ENCODE measurements around the gene SNRPA. TPM values are rescaled to one million over a fixed set of nuclear protein-coding genes. Genes with fewer than 3 reads are reported as not detected.
"Not testable (repeated sequence)": the region's sequence is repeated elsewhere in the genome, so short reads cannot be mapped to it uniquely, and the experiment has no call there.

SNRPA gene
- total and polyA plus RNA-seq, 2 donors (not counting 1 experiment from before 2014, with no cell fraction given) = 92.0 to 147 TPM

DNA sequence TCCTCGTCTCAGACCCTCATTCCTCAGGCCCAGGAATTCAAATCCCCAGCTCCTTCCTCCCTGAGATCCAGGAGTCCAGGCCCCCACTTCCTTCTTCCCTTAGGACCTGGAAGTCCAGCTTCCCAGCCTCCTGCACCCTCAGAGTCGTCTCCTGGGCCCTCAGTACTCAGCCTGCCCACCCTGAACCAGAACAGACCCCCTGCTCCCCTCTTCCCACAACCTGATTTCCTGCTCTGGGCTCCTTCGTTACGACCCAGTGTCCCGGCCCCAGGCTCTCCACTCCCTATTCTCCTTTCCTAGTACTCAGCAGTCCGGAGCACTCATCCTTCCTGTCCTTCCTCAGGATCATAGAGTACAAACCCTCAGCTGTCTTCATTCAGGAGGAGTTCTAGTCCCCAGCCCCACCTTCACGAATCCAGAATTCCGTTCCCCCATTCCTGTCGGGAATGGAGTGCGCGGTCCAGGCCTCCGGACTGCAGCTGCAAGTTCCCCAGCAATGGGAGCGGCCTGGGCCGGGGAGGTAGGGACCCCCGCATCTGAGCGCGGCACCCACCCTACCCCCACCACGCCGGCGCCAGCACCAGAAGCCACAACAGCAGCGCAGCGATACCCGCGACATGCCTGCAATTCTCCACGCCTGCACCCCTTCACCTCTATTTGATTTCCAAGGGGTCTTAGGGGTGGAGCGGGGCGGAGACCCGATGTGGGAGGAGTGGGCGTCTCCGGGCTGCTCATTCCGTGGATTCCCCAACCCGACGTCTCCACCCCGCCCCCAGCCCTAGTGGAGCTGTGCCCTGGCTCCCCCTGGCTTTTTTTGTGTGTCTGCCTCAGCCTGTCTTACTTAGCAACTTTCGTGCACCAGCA, 60.7 kb downstream of the SNRPA start:
- POLR2A ChIA-PET = interaction anchor here (0.5 to 1.4 kb wide), 3 partner anchors 34 to 286 kb away, joined by 4 to 5 read pairs (median 4); partner anchors contain the start of genes ACTMAP, RAB4B and SNRPA
- no peak for TF ChIP-seq EZH2 (IDR thresholded peaks at IDR 0.05; ENCODE audit: borderline replicate concordance, insufficient read depth, low read depth, low read length, poor library complexity, severe bottlenecking)
- TF ChIP-seq, protein P1, sequence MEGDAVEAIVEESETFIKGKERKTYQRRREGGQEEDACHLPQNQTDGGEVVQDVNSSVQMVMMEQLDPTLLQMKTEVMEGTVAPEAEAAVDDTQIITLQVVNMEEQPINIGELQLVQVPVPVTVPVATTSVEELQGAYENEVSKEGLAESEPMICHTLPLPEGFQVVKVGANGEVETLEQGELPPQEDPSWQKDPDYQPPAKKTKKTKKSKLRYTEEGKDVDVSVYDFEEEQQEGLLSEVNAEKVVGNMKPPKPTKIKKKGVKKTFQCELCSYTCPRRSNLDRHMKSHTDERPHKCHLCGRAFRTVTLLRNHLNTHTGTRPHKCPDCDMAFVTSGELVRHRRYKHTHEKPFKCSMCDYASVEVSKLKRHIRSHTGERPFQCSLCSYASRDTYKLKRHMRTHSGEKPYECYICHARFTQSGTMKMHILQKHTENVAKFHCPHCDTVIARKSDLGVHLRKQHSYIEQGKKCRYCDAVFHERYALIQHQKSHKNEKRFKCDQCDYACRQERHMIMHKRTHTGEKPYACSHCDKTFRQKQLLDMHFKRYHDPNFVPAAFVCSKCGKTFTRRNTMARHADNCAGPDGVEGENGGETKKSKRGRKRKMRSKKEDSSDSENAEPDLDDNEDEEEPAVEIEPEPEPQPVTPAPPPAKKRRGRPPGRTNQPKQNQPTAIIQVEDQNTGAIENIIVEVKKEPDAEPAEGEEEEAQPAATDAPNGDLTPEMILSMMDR (IDR thresholded peaks at IDR 0.05) = peak; percentile 25
- Mint-ChIP-seq H3K4me1 (peaks cover 45% of the 10 kb centered on the region), H3K9me3 (ENCODE audit: insufficient read depth) (no peaks in the 10 kb centered on the region), H3K27me3 (no peaks in the 10 kb centered on the region), H3K4me3 (peak overlapping the region; percentile 97), H3K27ac (peak overlapping the region; percentile 72)
- peak overlapping the region in 4 of 5 experiments; percentile 47 to 64 (median 56) for H3K4me3 ChIP-seq (ENCODE audit: control extremely low read depth in 1 of 5, extremely low read depth in 1 of 5, insufficient read depth in 1 of 5, low read depth in 2 of 5, low read length in 4 of 5)
- H2AFZ ChIP-seq (ENCODE audit: insufficient read depth, low read depth, low read length, poor library complexity, severe bottlenecking) = peak overlapping the region; percentile 65
- no peaks in the 10 kb centered on the region for H3K27me3 ChIP-seq (replicated peaks in 1 of 4; ENCODE audit: control extremely low read depth in 1 of 4, control insufficient read depth in 3 of 4, insufficient read depth in 4 of 4, low read length in 3 of 4)
- H3K9me3 ChIP-seq (ENCODE audit: control extremely low read depth in 1 of 3, control insufficient read depth in 2 of 3, insufficient read depth in 1 of 3, low read length in 2 of 3) = no peaks in the 10 kb centered on the region
- ATAC-seq (ENCODE audit: low read depth) = peak; percentile 11
- H3K27ac ChIP-seq (ENCODE audit: low read length in 2 of 2) = no peak overlapping the region
- intact Hi-C loops (cut with micrococcal nuclease) = loop anchor here (2.0 kb wide), 1 partner anchor 13 kb away; the partner anchor contains the start of gene EGLN2
- 6% methylated on average over 15 of the region's 35 CpGs for WGBS (ENCODE audit: insufficient coverage)
- peaks cover 17 to 37% of the 10 kb centered on the region in 2 donors for H3K4me1 ChIP-seq (ENCODE audit: control insufficient read depth in 2 of 2, insufficient read depth in 2 of 2, low read length in 2 of 2)
- H3K79me2 ChIP-seq (ENCODE audit: control insufficient read depth, insufficient read depth, low read length) = peaks cover 29% of the 10 kb centered on the region
- peak overlapping the region; percentile 62 for H3K9ac ChIP-seq (ENCODE audit: low read length)
- H3K4me2 ChIP-seq (replicated peaks; ENCODE audit: low read depth, low read length, poor library complexity, severe bottlenecking) = peak overlapping the region; percentile 78
- peaks cover 0 to 32% of the 10 kb centered on the region in 2 experiments for H3K36me3 ChIP-seq (replicated peaks in 1 of 2; ENCODE audit: control extremely low read depth in 1 of 2, control insufficient read depth in 1 of 2, extremely low read depth in 1 of 2, insufficient read depth in 2 of 2, low read length in 1 of 2)
- H4K20me1 ChIP-seq (ENCODE audit: control insufficient read depth, insufficient read depth, low read length, poor library complexity, severe bottlenecking) = peaks cover 34% of the 10 kb centered on the region
- DNase-seq = peak; percentile 69
- CTCF ChIA-PET = interaction anchor here (0.8 to 1.8 kb wide), 4 partner anchors 8 to 149 kb away, joined by 3 to 7 read pairs (median 5); no protein-coding TSS in a partner anchor

DNA sequence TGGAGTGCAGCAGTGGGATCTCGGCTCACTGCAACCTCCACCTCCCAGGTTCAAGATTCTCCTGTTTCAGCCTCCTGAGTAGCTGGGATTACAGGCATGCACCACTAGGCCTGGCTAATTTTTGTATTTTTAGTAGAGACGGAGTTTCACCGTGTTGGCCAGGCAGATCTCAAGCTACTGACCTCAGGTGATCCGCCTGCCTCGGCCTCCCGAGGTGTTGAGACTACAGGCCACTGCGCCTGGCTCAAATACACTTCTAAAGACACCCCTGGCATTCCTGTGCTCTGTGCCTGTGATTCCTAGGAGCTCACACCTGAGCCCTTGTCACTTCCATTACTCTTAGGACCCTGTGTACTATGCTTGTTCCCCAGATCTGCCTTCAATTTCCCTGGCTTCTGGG, 61.6 kb downstream of the SNRPA start:
- H3K4me3 ChIP-seq (ENCODE audit: control extremely low read depth in 1 of 5, extremely low read depth in 1 of 5, insufficient read depth in 1 of 5, low read depth in 2 of 5, low read length in 4 of 5); H2AFZ ChIP-seq (ENCODE audit: insufficient read depth, low read depth, low read length, poor library complexity, severe bottlenecking); DNase-seq; H3K27ac ChIP-seq (ENCODE audit: low read length in 2 of 2); H3K9me3 ChIP-seq (ENCODE audit: control extremely low read depth in 1 of 3, control insufficient read depth in 2 of 3, insufficient read depth in 1 of 3, low read length in 2 of 3); H3K27me3 ChIP-seq (replicated peaks in 1 of 4; ENCODE audit: control extremely low read depth in 1 of 4, control insufficient read depth in 3 of 4, insufficient read depth in 4 of 4, low read length in 3 of 4); H3K9me3 Mint-ChIP-seq (ENCODE audit: insufficient read depth); H3K27me3 Mint-ChIP-seq; H3K9ac ChIP-seq (ENCODE audit: low read length); ATAC-seq (ENCODE audit: low read depth): not testable (repeated sequence)
- ChIA-PET CTCF (interaction anchor here (1.1 to 1.8 kb wide), 2 partner anchors 91 to 149 kb away, joined by 3 to 5 read pairs; no protein-coding TSS in a partner anchor), POLR2A (interaction anchor here (0.7 to 1.1 kb wide), 2 partner anchors 19 to 62 kb away, joined by 4 to 5 read pairs; partner anchors contain the start of genes ACTMAP and SNRPA)
- Mint-ChIP-seq H3K4me1 (peaks cover 36% of the 10 kb centered on the region), H3K27ac (peak overlapping the region; percentile 72), H3K4me3 (peak overlapping the region; percentile 97)
- peak overlapping the region; percentile 78 for H3K4me2 ChIP-seq (replicated peaks; ENCODE audit: low read depth, low read length, poor library complexity, severe bottlenecking)
- WGBS (ENCODE audit: insufficient coverage) = 97% methylated on average over 6 of the region's 7 CpGs
- peaks cover 11 to 33% of the 10 kb centered on the region in 2 donors for H3K4me1 ChIP-seq (ENCODE audit: control insufficient read depth in 2 of 2, insufficient read depth in 2 of 2, low read length in 2 of 2)
- H3K36me3 ChIP-seq (replicated peaks in 1 of 2; ENCODE audit: control extremely low read depth in 1 of 2, control insufficient read depth in 1 of 2, extremely low read depth in 1 of 2, insufficient read depth in 2 of 2, low read length in 1 of 2) = peaks cover 0 to 23% of the 10 kb centered on the region in 2 experiments
- peaks cover 25% of the 10 kb centered on the region for H4K20me1 ChIP-seq (ENCODE audit: control insufficient read depth, insufficient read depth, low read length, poor library complexity, severe bottlenecking)
- intact Hi-C loops (cut with micrococcal nuclease) = loop anchor here (2.0 kb wide), 1 partner anchor 14 kb away; the partner anchor contains the start of gene EGLN2
- H3K79me2 ChIP-seq (ENCODE audit: control insufficient read depth, insufficient read depth, low read length) = peaks cover 20% of the 10 kb centered on the region

All from B cell (primary cell).